K562 (cell line): ENCODE results near the gene SET. TPM values are rescaled to one million over a fixed set of nuclear protein-coding genes. Genes with fewer than 3 reads are reported as not detected.

ENCODE experiments used
- ATAC-seq: fragments of 200-7000 bp; cut with Tn5 transposase; 3 replicates; pipeline ENCODE4 v1.9.1; 2020; ENCODE audit warnings: moderate library complexity
- BruUV-seq: library from RNA; stranded (reverse); fragments of 400-500 nt; replicated peaks from 2 replicates; lab custom pipeline; 2021; lab: Mats Ljungman, UMichigan
- CTCF ChIA-PET: fragments of 300-600 bp; formaldehyde crosslinking; extraction: SDS; loops from one replicate; lab custom pipeline; 2021; ENCODE audit warnings: low intra/inter-chr PET ratio; lab: Yijun Ruan, JAX
- POLR2A ChIA-PET: fragments of 300-600, 350-650 bp; sonication (Branson Sonifier 250); formaldehyde crosslinking; extraction: SDS; loops from one replicate; lab custom pipeline; 2021; ENCODE audit warnings: antibody characterized with exemption, inconsistent platforms; lab: Yijun Ruan, JAX
- DNase-seq, 4 experiments: peaks; one replicate each; pipeline versions ENCODE4 v3.0.0 to v3.0.0-alpha.2; 2011 to 2018; ENCODE audit warnings: low spot score in 3 of 4, mixed read lengths in 3 of 4; ENCODE audit errors: extremely low read depth in 1 of 4
- FAIRE-seq: peaks from 2 replicates; lab custom pipeline; 2011; peaks lifted over from hg19 to GRCh38; lab: Jason Lieb, UNC
- H2AFZ ChIP-seq: 2 replicates; pipeline ENCODE4 v1.6.0; 2011; ENCODE audit warnings: low read depth, low read length, control low read depth, inconsistent platforms
- H3K27ac ChIP-seq: fragments of 200-600 bp; 3 replicates; pipeline ENCODE4 v1.8.0; 2011; ENCODE audit warnings: low read depth, mild to moderate bottlenecking, control low read depth, inconsistent platforms, low read length, moderate library complexity, mixed read lengths; ENCODE audit errors: extremely low read depth
- H3K27me3 ChIP-seq, 2 experiments: fragments of 300-600 bp in 1 of 2; 2 replicates in 1 of 2; 3 replicates in 1 of 2; pipeline versions ENCODE4 v1.6.0 to v1.8.0; 2011; ENCODE audit warnings: inconsistent platforms in 2 of 2, low read length in 2 of 2, mild to moderate bottlenecking in 1 of 2, mixed read lengths in 1 of 2, moderate library complexity in 1 of 2; ENCODE audit not compliant: control insufficient read depth in 2 of 2, insufficient read depth in 2 of 2
- H3K36me3 ChIP-seq: fragments of 300-600 bp; 3 replicates; pipeline ENCODE4 v1.8.0; 2011; ENCODE audit warnings: mild to moderate bottlenecking, low read length, inconsistent platforms; ENCODE audit not compliant: control insufficient read depth, insufficient read depth
- H3K4me1 ChIP-seq, 2 experiments: fragments of 200-600 bp in 1 of 2; replicated peaks in 1 of 2; 2 replicates in 1 of 2; 3 replicates in 1 of 2; pipeline versions ENCODE4 v1.5.1 to v1.8.0; 2011; ENCODE audit warnings: inconsistent platforms in 2 of 2, low read length in 2 of 2, mild to moderate bottlenecking in 1 of 2, mixed read lengths in 1 of 2, moderate library complexity in 1 of 2; ENCODE audit not compliant: control insufficient read depth in 2 of 2, insufficient read depth in 2 of 2
- H3K4me2 ChIP-seq: 2 replicates; pipeline ENCODE4 v1.6.1; 2011; ENCODE audit warnings: low read length, control low read depth, inconsistent platforms, mixed read lengths; ENCODE audit not compliant: insufficient read depth
- H3K4me3 ChIP-seq: fragments of 200-600 bp; sonication (generic), shearing (Covaris generic); 2 replicates; pipeline ENCODE4 v1.5.1; 2016; ENCODE audit warnings: control low read depth, inconsistent platforms
- H3K79me2 ChIP-seq: fragments of 200-600 bp; 3 replicates; pipeline ENCODE4 v1.8.0; 2011; ENCODE audit warnings: low read length, inconsistent platforms; ENCODE audit not compliant: control insufficient read depth, insufficient read depth
- H3K9ac ChIP-seq, 2 experiments: 2 replicates each; pipeline versions ENCODE4 v1.6.0 to v1.6.1; 2011; ENCODE audit warnings: low read depth in 2 of 2, low read length in 2 of 2, control low read depth in 1 of 2, inconsistent platforms in 1 of 2, mild to moderate bottlenecking in 1 of 2, mixed read lengths in 1 of 2; ENCODE audit not compliant: insufficient read depth in 1 of 2
- H3K9me1 ChIP-seq: one replicate; pipeline ENCODE4 v1.6.0; 2011; ENCODE audit warnings: inconsistent platforms, mild to moderate bottlenecking, low read length, moderate library complexity; ENCODE audit not compliant: control insufficient read depth, insufficient read depth
- H3K9me3 ChIP-seq: replicated peaks from 2 replicates; pipeline ENCODE4 v1.5.1; 2011; ENCODE audit warnings: low read depth, low read length, inconsistent platforms; ENCODE audit not compliant: control insufficient read depth, insufficient read depth
- H4K20me1 ChIP-seq: replicated peaks from 2 replicates; pipeline ENCODE4 v1.6.1; 2011; ENCODE audit warnings: low read length, inconsistent platforms, mixed read lengths; ENCODE audit not compliant: control insufficient read depth, insufficient read depth
- ATF7 ChIP-seq: fragments of 450-650 bp; IDR thresholded peaks from 2 replicates; pipeline ENCODE4 v1.7.1; 2014; ENCODE audit warnings: mild to moderate bottlenecking, moderate library complexity
- CBX3 ChIP-seq, 2 experiments: IDR thresholded peaks; 1 replicate in 1 of 2; 2 replicates in 1 of 2; pipeline ENCODE4 v1.6.1; 2012; ENCODE audit warnings: inconsistent platforms in 2 of 2, low read length in 2 of 2, borderline replicate concordance in 1 of 2, control low read depth in 1 of 2
- CCAR2 ChIP-seq: fragments of 200-400 bp; formaldehyde crosslinking; IDR thresholded peaks from 2 replicates; pipeline ENCODE4 v1.6.1; 2017; ENCODE audit warnings: mild to moderate bottlenecking, low read depth, low read length
- CREBBP ChIP-seq: IDR thresholded peaks from one replicate; pipeline ENCODE4 v1.6.1; 2012; ENCODE audit warnings: low read depth, mild to moderate bottlenecking, control low read depth, inconsistent platforms, low read length
- ESRRA ChIP-seq: fragments of 450-650 bp; IDR thresholded peaks from 2 replicates; pipeline ENCODE4 v1.6.1; 2014; ENCODE audit warnings: low read depth, mild to moderate bottlenecking, moderate library complexity, borderline replicate concordance
- HDAC3 ChIP-seq: fragments of 450-650 bp; IDR thresholded peaks from 2 replicates; pipeline ENCODE4 v1.6.1; 2018; ENCODE audit warnings: borderline replicate concordance, mild to moderate bottlenecking, moderate library complexity; ENCODE audit not compliant: partially characterized antibody
- MCM2 ChIP-seq: fragments of 450-650 bp; IDR thresholded peaks from 2 replicates; pipeline ENCODE4 v1.6.1; 2017; ENCODE audit warnings: low read depth, mild to moderate bottlenecking
- MED1 ChIP-seq: sonication (generic); formaldehyde crosslinking; IDR thresholded peaks from 2 replicates; pipeline ENCODE4 v1.8.1; 2023; ENCODE audit warnings: missing genetic modification reagents, borderline replicate concordance
- MXD1 ChIP-seq: fragments of 250-450 bp; sonication (Bioruptor Pico); IDR thresholded peaks from 2 replicates; pipeline ENCODE4 v1.8.0; 2021; ENCODE audit warnings: borderline replicate concordance, mild to moderate bottlenecking, moderate library complexity; ENCODE audit not compliant: poor library complexity, severe bottlenecking
- SMAD3 ChIP-seq: fragments of 450-650 bp; formaldehyde crosslinking; conservative IDR thresholded peaks from 2 replicates; pipeline ENCODE4 v1.4.0; 2020; ENCODE audit warnings: mild to moderate bottlenecking
- ZFP1 ChIP-seq: fragments of 450-650 bp; formaldehyde crosslinking; IDR thresholded peaks from 2 replicates; pipeline ENCODE4 v1.4.0; 2020; ENCODE audit warnings: mild to moderate bottlenecking, mixed read lengths
- ZNF143 ChIP-seq: sonication (generic); formaldehyde crosslinking; IDR thresholded peaks from 2 replicates; pipeline ENCODE4 v1.9.0; 2022; ENCODE audit warnings: mild to moderate bottlenecking, missing genetic modification reagents
- ZNF253 ChIP-seq: fragments of 250-450 bp; sonication (Bioruptor Pico); conservative IDR thresholded peaks from 2 replicates; pipeline ENCODE4 v1.6.1; 2021; ENCODE audit warnings: mild to moderate bottlenecking
- ZNF609 ChIP-seq: sonication (generic); formaldehyde crosslinking; IDR thresholded peaks from 2 replicates; pipeline ENCODE4 v1.8.1; 2023; ENCODE audit warnings: missing genetic modification reagents, mild to moderate bottlenecking, borderline replicate concordance
- ZNF780A ChIP-seq: fragments of 250-450 bp; sonication (Bioruptor Pico); IDR thresholded peaks from 2 replicates; pipeline ENCODE4 v1.5.0; 2021; ENCODE audit warnings: mild to moderate bottlenecking
- WGBS: fragments of 100-300 bp; shearing (Covaris generic); methylation state at CpG from one replicate; pipeline ENCODE4 v1.1.6; 2016; ENCODE audit warnings: low coverage, mixed read lengths; ENCODE audit not compliant: insufficient coverage; ENCODE audit errors: missing lambda C conversion rate; 5-methylcytosine and 5-hydroxymethylcytosine counted together
- in situ Hi-C: fragments of 300-500 bp; cut with MboI; formaldehyde crosslinking; loops from 4 replicates; pipeline ENCODE4 v1.15.0; 2018; ENCODE audit warnings: inconsistent platforms, mixed read lengths
- intact Hi-C: fragments of 100-400 bp; cut with micrococcal nuclease; formaldehyde crosslinking; loops from 2 replicates; pipeline ENCODE4 v1.14.2; 2022
- polyA plus RNA-seq, 8 experiments: library from polyadenylated mRNA; depleted of rRNA in 4 of 8; stranded (reverse) in 5 of 8; unstranded in 3 of 8; fragments of >200 nt; fragmentation: Nextera tagmentation in 2 of 8; fragmentation: Illumina TruSeq in 1 of 8; extraction: Ambion mirVana in 2 of 8; extraction: Trizol in 1 of 8; gene quantifications; 2 replicates each; pipeline versions ENCODE4 v1.2.1 to v1.2.3, GENCODE V29; 2011 to 2014; ENCODE audit warnings: inconsistent platforms in 1 of 8, missing spikeins in 1 of 8
- total RNA-seq, 7 experiments: library from RNA; depleted of rRNA in 6 of 7; stranded (reverse); fragments of >200 nt in 6 of 7; fragmentation: Illumina TruSeq in 2 of 7; extraction: Trizol in 2 of 7; gene quantifications; 2 replicates each; pipeline versions ENCODE4 v1.2.1 to v1.2.3, GENCODE V29; 2011 to 2021; ENCODE audit warnings: low replicate concordance in 1 of 7
- TF ChIP-seq, protein P1 (sequence below): fragments of 450-650 bp; formaldehyde crosslinking; IDR thresholded peaks from 2 replicates; pipeline ENCODE4 v1.4.0; 2020; ENCODE audit warnings: mild to moderate bottlenecking, moderate library complexity

The SET gene
- total and polyA plus RNA-seq, 9 of the 15 experiments (the other 6 are each of a cell fraction or from before 2014, with no cell fraction given) = 404 to 1,447 (median 907) TPM

DNA sequence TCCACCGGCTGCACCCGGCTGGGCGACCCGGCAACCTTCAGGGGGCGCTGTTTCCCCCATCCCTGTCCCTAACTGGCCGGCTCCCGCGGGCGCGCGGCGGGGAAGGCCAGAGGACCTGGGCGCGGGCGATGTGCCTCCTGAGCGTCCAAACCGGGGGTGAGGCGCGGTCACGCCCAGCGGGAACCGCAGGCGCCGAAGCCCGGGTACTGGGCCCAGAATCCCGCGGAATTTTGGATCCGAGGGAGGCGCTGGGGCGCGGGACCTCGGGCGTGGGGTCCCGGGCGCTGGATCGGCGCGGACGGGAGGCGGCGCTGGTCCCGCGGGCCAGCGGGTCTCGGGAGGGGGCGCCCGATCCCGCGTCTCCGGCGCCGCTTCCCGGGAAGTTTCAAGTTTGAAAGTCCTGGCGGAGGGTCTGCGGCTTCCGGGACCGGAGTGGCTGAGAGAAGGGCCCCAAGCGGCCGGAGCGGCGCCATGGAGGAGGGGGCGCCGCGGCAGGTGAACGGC, 13.5 kb downstream of the SET start, which contains the start of gene PKN3:
PKN3 (plus strand) TSS at position 59 of the 504 bp plus-strand sequence; CDS start at position 472, 413 bp downstream.
- 1% methylated on average over 35 of the region's 65 CpGs for WGBS
- peak within 1 kb of the TSS; percentile 87 to 96 for H3K9ac ChIP-seq
- in situ Hi-C loops (no loop called here), intact Hi-C loops (loop anchor here (5.0 kb wide), 1 partner anchor 55 kb away; no protein-coding TSS in a partner anchor)
- CTCF ChIA-PET = interaction anchor here (0.6 to 0.9 kb wide), 5 partner anchors 69 to 436 kb away, joined by 3 to 5 read pairs (median 3); no protein-coding TSS in a partner anchor
- no peaks in the 10 kb centered on the region for H3K9me3 ChIP-seq
- no peaks in the 10 kb centered on the region for H3K9me1 ChIP-seq
- ATAC-seq = peak; percentile 91
- peaks cover 24% of the 10 kb centered on the region for H3K79me2 ChIP-seq
- no peak for FAIRE-seq
- peaks cover 9 to 43% of the 10 kb centered on the region in 2 experiments for H3K4me1 ChIP-seq
- POLR2A ChIA-PET = interaction anchor here (0.5 to 3.1 kb wide), 11 partner anchors 9 to 1852 kb away, joined by 3 to 65 read pairs (median 3); partner anchors contain the start of gene ZDHHC12
- H3K4me2 ChIP-seq = peak within 1 kb of the TSS; percentile 82
- H3K36me3 ChIP-seq = peaks cover 41% of the 10 kb centered on the region; the same call in 2 of the 3 replicates
- BruUV-seq = no TSS peak
- peak within 1 kb of the TSS; percentile 93 for H2AFZ ChIP-seq
- no peaks in the 10 kb centered on the region for H3K27me3 ChIP-seq
- peak; percentile 90 to 97 (median 92) for DNase-seq
- H4K20me1 ChIP-seq = no peaks in the 10 kb centered on the region
- peak within 1 kb of the TSS; percentile 69 for H3K4me3 ChIP-seq
- peak within 1 kb of the TSS; percentile 71 for H3K27ac ChIP-seq
- TF ChIP-seq HDAC3 = no peak
- TF ChIP-seq ESRRA = peak; percentile 71; the same call in 1 of the 2 replicates
- TF ChIP-seq ZNF143 = no peak
- TF ChIP-seq ZNF609 (CRISPR knock-in tag) = no peak
- TF ChIP-seq ZFP1 (CRISPR knock-in tag) = no peak
- no peak for TF ChIP-seq CBX3 (IDR thresholded peaks at IDR 0.05; ENCODE audit: borderline replicate concordance in 1 of 2, low read length in 2 of 2)
- no peak for TF ChIP-seq SMAD3 (CRISPR knock-in tag)
- no peak for TF ChIP-seq MCM2
- no peak for TF ChIP-seq MXD1 (CRISPR knock-in tag)
- TF ChIP-seq CCAR2 = no peak
- no peak for TF ChIP-seq CREBBP
- TF ChIP-seq ZNF253 (CRISPR knock-in tag) = no peak
- TF ChIP-seq ATF7 = peak; percentile 81
- no peak for TF ChIP-seq ZNF780A (CRISPR knock-in tag)
- TF ChIP-seq MED1 (CRISPR knock-in tag) = no peak
- TF ChIP-seq, protein P1, sequence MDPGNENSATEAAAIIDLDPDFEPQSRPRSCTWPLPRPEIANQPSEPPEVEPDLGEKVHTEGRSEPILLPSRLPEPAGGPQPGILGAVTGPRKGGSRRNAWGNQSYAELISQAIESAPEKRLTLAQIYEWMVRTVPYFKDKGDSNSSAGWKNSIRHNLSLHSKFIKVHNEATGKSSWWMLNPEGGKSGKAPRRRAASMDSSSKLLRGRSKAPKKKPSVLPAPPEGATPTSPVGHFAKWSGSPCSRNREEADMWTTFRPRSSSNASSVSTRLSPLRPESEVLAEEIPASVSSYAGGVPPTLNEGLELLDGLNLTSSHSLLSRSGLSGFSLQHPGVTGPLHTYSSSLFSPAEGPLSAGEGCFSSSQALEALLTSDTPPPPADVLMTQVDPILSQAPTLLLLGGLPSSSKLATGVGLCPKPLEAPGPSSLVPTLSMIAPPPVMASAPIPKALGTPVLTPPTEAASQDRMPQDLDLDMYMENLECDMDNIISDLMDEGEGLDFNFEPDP (CRISPR knock-in tag) = no peak
